ENCODE results near the gene ECE2.
"Not testable (repeated sequence)": the region's sequence is repeated elsewhere in the genome, so short reads cannot be mapped to it uniquely, and the experiment has no call there.

ECE2 gene

GRCh38 chr3:184336547-184337398 lies 61.0 kb downstream of the ECE2 start:
- no peak for DNase-seq (ENCODE audit: low spot score)

GRCh38 chr3:184337399-184337714 lies 61.5 kb downstream of the ECE2 start, which contains the start of gene FAM131A:
Gene FAM131A, plus strand, starts transcription at chr3:184337600. Its CDS starts 31 bp downstream, at chr3:184337631.
- DNase-seq (ENCODE audit: low spot score), result no peak

GRCh38 chr3:184337981-184338380 lies 62.2 kb downstream of the ECE2 start:
- no peak for DNase-seq (ENCODE audit: low spot score)

GRCh38 chr3:184338511-184338945 lies 62.7 kb downstream of the ECE2 start:
- no peak for DNase-seq (ENCODE audit: low spot score)

GRCh38 chr3:184339001-184339400 lies 63.2 kb downstream of the ECE2 start:
- no peak for DNase-seq (ENCODE audit: low spot score)

GRCh38 chr3:184339451-184340135 lies 63.8 kb downstream of the ECE2 start:
- DNase-seq (ENCODE audit: low spot score), result not testable (repeated sequence)

- DNase-seq (ENCODE audit: low spot score), result no peak
Measured at GRCh38 chr3:184341925-184342324, 66.1 kb downstream of the ECE2 start.

Data from activated CD4-positive, alpha-beta T cell treated with anti-CD3 and anti-CD28 coated beads, Interleukin-2, Interleukin-4, amounts not matched to agents 100 ng/mL and 50 ng/mL, durations not matched to agents 16 hours and 8 hours (primary cell).